HFFc6 (cell line): ENCODE data around the gene GAD2. TPM values are rescaled to one million over a fixed set of nuclear protein-coding genes. Genes with fewer than 3 reads are reported as not detected.

Experiments used
- DNase-seq: peaks from one replicate; pipeline ENCODE4 v3.0.0-alpha.2; 2018
- H3K27ac Mint-ChIP-seq: 2 replicates; pipeline ENCODE4 v1.8.0; 2020; ENCODE audit warnings: mild to moderate bottlenecking, mixed read lengths
- H3K27me3 Mint-ChIP-seq: 2 replicates; pipeline ENCODE4 v1.8.0; 2021; ENCODE audit warnings: mild to moderate bottlenecking, moderate library complexity, mixed read lengths; ENCODE audit not compliant: insufficient read depth
- H3K36me3 Mint-ChIP-seq: 2 replicates; pipeline ENCODE4 v1.8.0; 2021; ENCODE audit warnings: low read depth, mixed read lengths
- H3K4me1 Mint-ChIP-seq: 2 replicates; pipeline ENCODE4 v1.8.0; 2020; ENCODE audit warnings: low read depth, mixed read lengths
- H3K4me3 Mint-ChIP-seq: 2 replicates; pipeline ENCODE4 v1.8.0; 2020; ENCODE audit warnings: mild to moderate bottlenecking, moderate library complexity, mixed read lengths
- H3K9me3 Mint-ChIP-seq: 2 replicates; pipeline ENCODE4 v1.8.0; 2020; ENCODE audit warnings: mild to moderate bottlenecking, mixed read lengths
- CTCF ChIP-seq: fragments of 200-600 bp; sonication (generic); IDR thresholded peaks from 2 replicates; pipeline ENCODE4 v1.5.0; 2021; ENCODE audit warnings: antibody characterized with exemption, mild to moderate bottlenecking
- total RNA-seq, 6 experiments: library from RNA; stranded (reverse); fragmentation: NEBNext Ultra II Directional; extraction: Animal tissue kit (Norgen Biotek cat#: 25700); gene quantifications; 2 replicates in 1 of 6; 3 replicates in 5 of 6; pipeline ENCODE4 v1.2.3, GENCODE V29; 2021

The GAD2 gene
- total RNA-seq, 6 experiments from 2014 or later: not detected

- no peak overlapping the region for H3K4me3 Mint-ChIP-seq
- 0 out of 2 replicates have a peak, but pooled peaks cover 3% of the 10 kb centered on the region for H3K36me3 Mint-ChIP-seq
- no peaks in the 10 kb centered on the region for H3K27me3 Mint-ChIP-seq
- peaks cover 11% of the 10 kb centered on the region; the same call in 1 of the 2 replicates for H3K9me3 Mint-ChIP-seq
- DNase-seq: no peak
- no peak for TF ChIP-seq CTCF
- peaks cover 7% of the 10 kb centered on the region; the same call in 1 of the 2 replicates for H3K4me1 Mint-ChIP-seq
- H3K27ac Mint-ChIP-seq: no peak overlapping the region
Observed at GRCh38 chr10:26194275-26194674, 22.3 kb upstream of the GAD2 start.

GRCh38 chr10:26197248-26197647 lies 19.3 kb upstream of the GAD2 start:
- Mint-ChIP-seq H3K36me3 (0 out of 2 replicates have a peak, but pooled peaks cover 3% of the 10 kb centered on the region), H3K27me3 (no peaks in the 10 kb centered on the region; the same call in 1 of the 2 replicates), H3K4me1 (peaks cover 7% of the 10 kb centered on the region; the same call in 1 of the 2 replicates), H3K9me3 (peaks cover 8% of the 10 kb centered on the region; the same call in 1 of the 2 replicates), H3K4me3 (no peak overlapping the region), H3K27ac (no peak overlapping the region)
- no peak for TF ChIP-seq CTCF
- no peak for DNase-seq

GRCh38 chr10:26198119-26198518 lies 18.5 kb upstream of the GAD2 start:
- no peak for TF ChIP-seq CTCF
- Mint-ChIP-seq H3K27ac (no peak overlapping the region), H3K9me3 (peaks cover 8% of the 10 kb centered on the region; the same call in 1 of the 2 replicates), H3K36me3 (0 out of 2 replicates have a peak, but pooled peaks cover 3% of the 10 kb centered on the region), H3K4me1 (peaks cover 7% of the 10 kb centered on the region; the same call in 1 of the 2 replicates), H3K27me3 (no peaks in the 10 kb centered on the region; the same call in 1 of the 2 replicates), H3K4me3 (no peak overlapping the region; the same call in 1 of the 2 replicates)
- no peak for DNase-seq

- peaks cover 8% of the 10 kb centered on the region; the same call in 1 of the 2 replicates for H3K9me3 Mint-ChIP-seq
- H3K4me1 Mint-ChIP-seq: peaks cover 7% of the 10 kb centered on the region; the same call in 1 of the 2 replicates
- TF ChIP-seq CTCF: no peak
- H3K36me3 Mint-ChIP-seq: 0 out of 2 replicates have a peak, but pooled peaks cover 3% of the 10 kb centered on the region
- H3K27ac Mint-ChIP-seq: no peak overlapping the region
- no peak for DNase-seq
- H3K4me3 Mint-ChIP-seq: no peak overlapping the region; the same call in 1 of the 2 replicates
- H3K27me3 Mint-ChIP-seq: no peaks in the 10 kb centered on the region; the same call in none of the 2 replicates
Observed at GRCh38 chr10:26199841-26200240, 16.7 kb upstream of the GAD2 start.

GRCh38 chr10:26205223-26205622 lies 11.4 kb upstream of the GAD2 start:
- no peak for DNase-seq
- Mint-ChIP-seq H3K36me3 (no peaks in the 10 kb centered on the region), H3K4me1 (no peaks in the 10 kb centered on the region; the same call in 1 of the 2 replicates), H3K27ac (no peak overlapping the region), H3K9me3 (no peaks in the 10 kb centered on the region; the same call in 1 of the 2 replicates), H3K27me3 (no peaks in the 10 kb centered on the region; the same call in 1 of the 2 replicates), H3K4me3 (no peak overlapping the region)
- no peak for TF ChIP-seq CTCF
